GM12878 (cell line): ENCODE data around the gene LRP1.

Experiments used
- ATF2 ChIP-seq: IDR thresholded peaks from 2 replicates; pipeline ENCODE4 v1.6.1; 2012; ENCODE audit warnings: low read length, inconsistent platforms
- BRCA1 ChIP-seq: IDR thresholded peaks from 2 replicates; pipeline ENCODE4 v1.6.1; 2011; ENCODE audit warnings: low read depth, low read length, improper control_type of control experiment
- CREB1 ChIP-seq: IDR thresholded peaks from 2 replicates; pipeline ENCODE4 v1.6.1; 2012; ENCODE audit warnings: low read depth, mild to moderate bottlenecking, inconsistent platforms
- CREM ChIP-seq: IDR thresholded peaks from 2 replicates; pipeline ENCODE4 v1.6.1; 2014; ENCODE audit warnings: antibody characterized with exemption, low read depth
- E2F4 ChIP-seq: IDR thresholded peaks from 2 replicates; pipeline ENCODE4 v1.6.1; 2012; ENCODE audit warnings: low read depth, low read length, improper control_type of control experiment
- EZH2 ChIP-seq: IDR thresholded peaks from 2 replicates; pipeline ENCODE4 v1.6.1; 2012; ENCODE audit warnings: low read depth, mild to moderate bottlenecking, control low read depth, inconsistent platforms, low read length, borderline replicate concordance; ENCODE audit not compliant: control insufficient read depth
- JUND ChIP-seq: IDR thresholded peaks from 2 replicates; pipeline ENCODE4 v1.6.1; 2012; ENCODE audit warnings: low read depth, mild to moderate bottlenecking, low read length, improper control_type of control experiment, moderate library complexity
- TAF1 ChIP-seq: IDR thresholded peaks from 2 replicates; pipeline ENCODE4 v1.6.1; 2011; ENCODE audit warnings: mild to moderate bottlenecking, low read depth, low read length, borderline replicate concordance

GRCh38 chr12:57142121-57142520 lies 13.8 kb downstream of the LRP1 start:
- TF ChIP-seq BRCA1 = no peak
- TF ChIP-seq E2F4 = no peak
- no peak for TF ChIP-seq CREB1
- no peak for TF ChIP-seq TAF1
- TF ChIP-seq CREM = no peak
- no peak for TF ChIP-seq JUND
- no peak for TF ChIP-seq EZH2
- no peak for TF ChIP-seq ATF2
